Activated CD8-positive, alpha-beta memory T cell treated with anti-CD3 and anti-CD28 coated beads, Interleukin-2, amount 50 U/mL, for 1 hour (primary cell): Measurements from ENCODE around the gene PHF1.
"Not testable (repeated sequence)": the region's sequence is repeated elsewhere in the genome, so short reads cannot be mapped to it uniquely, and the experiment has no call there.

Experiments
- DNase-seq: peaks from one replicate; pipeline ENCODE4 v3.0.0-alpha.2; 2020; ENCODE audit errors: extremely low read depth

Gene PHF1

DNA sequence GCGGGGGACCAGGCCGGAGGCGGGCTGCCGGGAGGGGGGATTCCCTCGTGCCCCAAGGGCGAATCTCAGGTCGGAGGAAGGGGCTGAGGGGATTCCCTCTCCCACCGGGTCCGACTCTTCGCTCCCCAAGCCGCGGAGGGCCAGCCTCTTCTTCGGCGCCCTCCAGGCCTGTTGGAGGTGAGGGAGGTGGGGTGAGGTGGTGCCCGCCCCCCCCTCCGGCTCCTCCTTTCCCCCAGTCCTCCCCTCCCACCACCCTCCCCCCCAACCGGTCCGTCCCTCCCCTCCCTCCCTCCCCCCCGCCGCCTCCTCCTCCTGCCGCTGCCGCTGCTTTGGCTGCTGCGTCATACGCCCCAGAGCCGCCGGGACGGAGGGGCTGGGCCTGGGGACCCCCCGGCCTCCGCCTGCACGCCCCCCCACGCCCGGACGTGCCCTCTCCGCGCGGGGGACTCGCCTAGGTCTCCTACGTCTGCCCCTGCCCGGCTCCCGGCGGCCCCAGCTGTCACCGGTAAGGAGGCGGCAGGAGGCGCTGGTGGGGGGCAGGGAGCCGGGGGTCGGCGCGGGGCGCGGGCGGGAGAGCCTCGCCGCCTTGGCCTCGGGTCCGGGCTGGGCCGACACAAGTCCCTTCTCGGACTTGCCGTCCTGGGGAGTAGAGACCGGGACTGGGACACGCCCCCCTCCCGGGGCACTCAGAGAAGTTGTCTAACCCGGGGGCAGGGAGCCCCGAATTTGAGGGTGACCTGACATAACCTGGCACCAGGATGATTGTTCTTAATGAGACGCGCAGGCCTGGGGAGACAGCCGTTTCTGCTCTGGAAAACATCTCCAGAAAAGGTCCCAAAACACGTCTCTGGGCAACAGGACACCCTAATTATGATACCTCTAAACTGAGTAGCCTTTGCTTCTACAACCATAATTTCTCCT, at the start of gene PHF1:
PHF1 (plus strand) TSS at position 304 of the 921 bp plus-strand sequence. CDS start 1,250 bp downstream, outside the sequence.
- DNase-seq: peak; percentile 80

- not testable (repeated sequence) for DNase-seq
Observed at GRCh38 chr6:33363486-33363885, 47.3 kb upstream of the PHF1 start.

- DNase-seq: not testable (repeated sequence)
Observed at GRCh38 chr6:33364475-33365205, 46.2 kb upstream of the PHF1 start.

- DNase-seq: not testable (repeated sequence)
Observed at GRCh38 chr6:33365206-33365971, 45.4 kb upstream of the PHF1 start.

- no peak for DNase-seq
Observed at GRCh38 chr6:33367009-33367714, 43.7 kb upstream of the PHF1 start.

DNA sequence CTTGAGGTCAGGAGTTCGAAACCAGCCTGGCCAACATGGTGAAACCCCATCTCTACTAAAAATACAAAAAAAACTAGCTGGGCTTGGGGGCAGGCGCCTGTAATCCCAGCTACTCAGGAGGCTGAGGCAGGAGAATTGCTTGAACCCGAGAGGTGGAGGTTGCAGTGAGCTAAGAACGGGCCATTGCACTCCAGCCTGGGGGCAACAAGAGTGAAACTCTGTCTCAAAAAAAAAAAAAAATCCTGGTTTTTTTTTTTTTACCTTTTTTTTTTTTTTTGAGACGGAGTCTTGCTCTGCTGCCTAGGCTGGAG, 43.1 kb upstream of the PHF1 start:
- DNase-seq: not testable (repeated sequence)

GRCh38 chr6:33371901-33372300, 38.9 kb upstream of the PHF1 start:
- not testable (repeated sequence) for DNase-seq

- DNase-seq: no peak
Observed at GRCh38 chr6:33372526-33373123, 38.2 kb upstream of the PHF1 start.

DNA sequence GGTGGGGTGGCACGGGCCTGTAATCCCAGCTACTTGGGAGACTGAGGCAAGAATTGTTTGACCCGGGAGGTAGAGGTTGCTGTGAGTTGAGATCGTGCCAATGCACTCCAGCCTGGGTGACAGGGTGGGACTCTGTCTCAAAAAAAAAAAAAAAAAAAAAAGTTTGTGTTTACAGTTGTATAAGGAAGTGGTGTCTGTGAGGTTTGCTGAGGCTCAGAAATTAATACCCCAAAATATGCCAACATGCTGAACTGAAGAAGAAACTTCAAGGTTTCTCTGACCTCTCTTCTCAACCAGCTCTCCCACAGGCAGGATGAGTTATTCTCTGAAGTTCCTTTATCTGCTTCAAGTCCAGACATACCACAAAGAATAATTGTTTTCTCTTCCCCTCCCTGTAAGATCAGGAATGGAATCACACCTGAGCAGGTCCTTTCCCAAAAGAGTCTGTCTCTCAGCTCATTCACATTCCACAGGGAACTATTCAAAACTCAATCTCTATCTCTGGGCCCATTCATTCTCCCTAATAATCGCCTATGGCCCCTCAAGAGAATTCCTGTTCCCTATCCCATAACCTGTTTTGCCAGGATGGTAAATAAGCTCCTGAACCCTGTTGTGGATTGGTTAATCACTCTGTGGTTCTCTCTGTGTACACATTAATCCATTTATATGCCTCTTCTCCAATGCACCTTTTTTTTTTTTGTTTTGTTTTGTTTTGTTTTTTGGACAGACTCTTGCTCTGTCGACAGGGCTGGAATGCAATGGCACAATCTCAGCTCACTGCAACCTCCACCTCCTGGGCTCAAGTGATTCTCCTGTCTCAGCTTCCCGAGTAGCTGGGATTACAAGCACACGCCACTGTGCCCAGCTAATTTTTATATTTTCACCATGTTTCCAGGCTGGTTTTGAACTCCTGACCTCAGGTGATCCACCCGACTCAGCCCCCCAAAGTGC, 36.6 kb upstream of the PHF1 start:
- DNase-seq: no peak

- no peak for DNase-seq
Observed at GRCh38 chr6:33375143-33375671, 35.6 kb upstream of the PHF1 start.

DNA sequence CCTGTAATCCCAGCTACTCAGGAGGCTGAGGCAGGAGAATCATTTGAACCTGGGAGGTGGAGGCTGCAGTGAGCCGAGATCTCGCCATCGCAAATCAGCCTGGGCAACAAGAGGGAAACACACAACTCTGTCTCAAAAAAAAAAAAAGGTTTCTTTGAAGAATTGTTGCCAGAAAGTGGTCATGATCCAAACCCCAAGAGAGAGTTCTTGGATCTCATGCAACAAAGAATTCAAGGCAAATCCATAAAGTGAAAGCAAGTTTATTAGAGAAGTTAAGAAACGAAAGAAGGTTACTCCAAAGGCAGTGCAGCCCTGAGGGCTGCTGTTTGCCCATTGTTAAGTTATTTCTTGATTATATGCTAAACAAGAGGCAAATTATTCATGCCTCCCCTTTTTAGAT, 33.6 kb upstream of the PHF1 start:
- DNase-seq: no peak

- not testable (repeated sequence) for DNase-seq
Observed at GRCh38 chr6:33379184-33379583, 31.6 kb upstream of the PHF1 start.

DNA sequence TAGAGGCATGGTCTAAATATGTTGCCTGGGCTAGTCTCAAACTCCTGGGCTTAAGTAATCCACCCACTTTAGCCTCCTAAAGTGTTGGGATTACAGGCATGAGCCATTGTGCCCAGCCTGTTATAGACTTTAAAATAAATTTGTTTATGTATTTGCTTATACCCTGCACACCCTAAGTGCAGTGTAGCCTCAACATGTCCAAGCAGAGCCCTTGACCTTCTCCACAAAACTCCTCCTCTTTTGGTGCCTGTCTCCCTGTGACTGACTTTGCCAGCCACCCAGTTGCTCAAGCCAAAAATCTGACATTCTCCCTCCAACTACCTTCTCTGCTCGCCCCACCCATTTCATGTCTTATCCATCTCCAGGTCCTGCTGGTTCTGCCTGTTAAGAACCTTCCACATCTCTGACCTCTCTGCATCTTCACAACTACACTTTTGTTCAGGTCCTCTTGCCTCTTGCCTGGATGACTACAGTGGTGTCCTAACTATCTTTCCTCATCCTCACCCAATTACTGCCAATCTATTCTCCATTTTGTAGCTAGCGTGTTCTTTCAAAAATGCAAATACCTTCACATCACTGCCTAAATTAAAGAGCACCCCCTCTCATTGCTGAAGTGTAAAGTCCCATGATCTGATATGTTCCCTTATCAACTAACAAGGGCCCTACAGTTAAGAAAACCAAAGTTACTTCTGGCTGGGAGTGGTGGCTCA, 30.4 kb upstream of the PHF1 start:
- no peak for DNase-seq

GRCh38 chr6:33383427-33384185, 27.2 kb upstream of the PHF1 start:
- DNase-seq: no peak

GRCh38 chr6:33384581-33385020, 26.2 kb upstream of the PHF1 start:
- DNase-seq: no peak

- DNase-seq: no peak
Observed at GRCh38 chr6:33390173-33390572, 20.6 kb upstream of the PHF1 start.

- no peak for DNase-seq
Observed at GRCh38 chr6:33390767-33391277, 20.0 kb upstream of the PHF1 start.
